Neuron (in vitro differentiated cells): ENCODE measurements around the gene CWC27.
"Not testable (repeated sequence)": the region's sequence is repeated elsewhere in the genome, so short reads cannot be mapped to it uniquely, and the experiment has no call there.

Experiments
- H2AFZ ChIP-seq: one replicate; pipeline ENCODE4 v1.6.1; 2013; ENCODE audit warnings: low read depth, mild to moderate bottlenecking, inconsistent platforms, low read length, moderate library complexity
- H3K27me3 ChIP-seq: one replicate; pipeline ENCODE4 v1.6.1; 2013; ENCODE audit warnings: low read length; ENCODE audit not compliant: insufficient read depth
- H3K36me3 ChIP-seq: one replicate; pipeline ENCODE4 v1.6.1; 2013; ENCODE audit warnings: low read length; ENCODE audit not compliant: insufficient read depth
- H3K4me1 ChIP-seq: one replicate; pipeline ENCODE4 v1.6.1; 2013; ENCODE audit warnings: low read length; ENCODE audit not compliant: insufficient read depth
- H3K4me3 ChIP-seq: 2 replicates; pipeline ENCODE4 v1.5.1; 2013; ENCODE audit warnings: mild to moderate bottlenecking, low read length, moderate library complexity
- H3K9me3 ChIP-seq: one replicate; pipeline ENCODE4 v1.6.1; 2013; ENCODE audit warnings: low read length

The CWC27 gene

DNA sequence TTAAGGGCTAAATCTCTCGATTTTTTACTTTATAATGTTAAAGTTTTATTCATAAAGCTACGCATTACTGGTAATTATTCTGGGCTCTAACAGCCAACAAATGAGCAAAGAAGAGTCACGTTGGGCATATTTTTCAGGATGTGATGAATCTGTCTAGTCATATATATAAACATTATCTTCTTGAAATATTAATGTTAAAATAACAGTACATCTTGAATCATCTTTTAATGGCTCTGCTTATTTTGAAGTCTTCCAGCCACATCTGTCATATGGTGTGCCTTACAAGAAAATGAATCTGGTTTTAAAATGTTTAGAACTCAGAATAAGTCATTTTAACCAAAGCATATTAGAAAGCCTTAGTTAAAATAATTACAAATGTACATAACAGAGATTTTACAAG, 96.9 kb downstream of the CWC27 start:
- no peak overlapping the region for H3K4me3 ChIP-seq
- H3K4me1 ChIP-seq = peaks cover 13% of the 10 kb centered on the region
- no peak overlapping the region for H2AFZ ChIP-seq
- peaks cover 3% of the 10 kb centered on the region for H3K36me3 ChIP-seq
- no peaks in the 10 kb centered on the region for H3K9me3 ChIP-seq
- H3K27me3 ChIP-seq = no peaks in the 10 kb centered on the region

DNA sequence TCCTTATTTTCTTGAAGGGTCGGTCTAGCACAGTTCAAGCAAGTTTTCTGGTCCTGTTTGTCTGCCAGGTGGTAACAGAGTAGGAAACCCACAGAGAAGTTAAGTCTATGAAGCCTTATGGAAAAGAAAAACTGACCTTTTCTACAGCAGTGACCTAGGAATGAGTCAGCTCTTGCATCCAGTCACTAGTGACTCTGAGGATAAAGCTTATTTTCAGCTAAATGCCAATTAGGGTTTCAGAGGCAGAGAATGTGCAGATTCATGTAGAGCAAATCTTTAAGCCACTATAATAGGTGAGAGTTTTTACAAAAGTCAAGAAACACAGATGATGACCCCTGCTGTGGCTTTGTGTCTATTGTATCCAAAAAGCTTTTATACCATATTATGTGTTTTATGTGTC, 100.7 kb downstream of the CWC27 start:
- Histone ChIP-seq H3K9me3 (no peaks in the 10 kb centered on the region), H3K4me1 (peaks cover 13% of the 10 kb centered on the region), H3K4me3 (no peak overlapping the region), H3K27me3 (no peaks in the 10 kb centered on the region), H3K36me3 (no peaks in the 10 kb centered on the region), H2AFZ (no peak overlapping the region)

DNA sequence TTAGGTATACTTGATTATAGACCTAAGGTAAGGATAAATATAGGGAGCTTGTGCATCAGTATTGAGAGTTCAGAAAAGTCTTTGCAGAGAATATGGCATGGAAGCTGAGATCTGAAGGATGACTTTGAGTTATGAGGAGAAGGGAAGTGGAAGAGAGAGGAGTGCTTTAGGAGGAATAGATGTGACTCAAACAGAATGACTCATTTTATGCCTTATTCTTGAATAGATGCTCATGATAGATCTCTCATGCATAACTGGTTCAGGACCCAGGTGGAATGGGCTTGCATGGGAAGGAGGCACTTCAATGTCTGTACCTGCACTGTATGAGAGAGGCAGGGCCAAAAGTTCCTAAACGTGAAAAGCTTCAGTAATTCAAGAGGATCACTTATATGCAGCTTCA, 103.3 kb downstream of the CWC27 start:
- no peaks in the 10 kb centered on the region for H3K27me3 ChIP-seq
- H3K9me3 ChIP-seq = no peaks in the 10 kb centered on the region
- H3K36me3 ChIP-seq = no peaks in the 10 kb centered on the region
- H3K4me1 ChIP-seq = peaks cover 19% of the 10 kb centered on the region
- no peak overlapping the region for H3K4me3 ChIP-seq
- no peak overlapping the region for H2AFZ ChIP-seq

DNA sequence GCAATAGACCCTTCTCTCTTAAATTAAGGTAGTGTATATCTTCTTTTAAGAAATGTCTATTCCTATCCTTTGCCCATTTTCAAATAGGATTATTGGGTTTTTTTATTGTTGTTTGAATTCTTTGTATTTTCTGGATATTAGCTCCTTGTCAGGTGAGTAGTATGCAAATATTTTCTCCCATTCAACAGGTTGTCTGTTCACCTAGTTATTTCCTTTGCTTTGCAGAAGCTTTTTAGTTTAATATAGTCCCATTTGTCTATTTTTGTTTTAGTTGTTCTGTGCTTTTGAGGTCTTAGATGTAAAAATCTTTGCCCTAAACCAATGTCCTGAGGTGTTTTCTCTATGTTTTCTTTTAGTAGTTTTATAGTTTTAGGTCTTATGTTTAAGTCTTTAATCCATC, 104.7 kb downstream of the CWC27 start:
- Histone ChIP-seq H3K4me1 (peaks cover 19% of the 10 kb centered on the region), H3K9me3 (no peaks in the 10 kb centered on the region), H3K36me3 (no peaks in the 10 kb centered on the region), H2AFZ (no peak overlapping the region), H3K4me3 (no peak overlapping the region), H3K27me3 (no peaks in the 10 kb centered on the region)

DNA sequence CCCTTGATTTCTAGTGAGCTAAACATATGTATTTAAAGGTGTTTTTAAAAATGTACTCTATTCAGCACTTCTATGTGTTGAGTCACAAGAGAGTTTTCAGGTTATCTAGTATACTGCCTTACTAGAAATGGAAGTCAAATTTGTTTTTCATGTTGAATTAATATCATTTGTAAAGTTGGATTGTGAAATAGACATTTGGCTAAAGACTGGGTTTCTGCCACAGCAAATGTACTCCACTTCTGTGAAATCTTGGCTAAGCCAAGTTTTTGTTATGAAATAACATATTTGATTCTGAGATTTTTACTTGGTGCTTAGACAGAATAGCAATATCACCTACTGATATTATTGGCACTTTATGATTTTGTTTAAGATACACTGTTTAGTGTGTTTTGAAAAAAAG, 106.0 kb downstream of the CWC27 start:
- H3K27me3 ChIP-seq = no peaks in the 10 kb centered on the region
- H3K4me1 ChIP-seq = peaks cover 8% of the 10 kb centered on the region
- H3K36me3 ChIP-seq = no peaks in the 10 kb centered on the region
- H3K9me3 ChIP-seq = no peaks in the 10 kb centered on the region
- H2AFZ ChIP-seq = no peak overlapping the region
- H3K4me3 ChIP-seq = no peak overlapping the region

DNA sequence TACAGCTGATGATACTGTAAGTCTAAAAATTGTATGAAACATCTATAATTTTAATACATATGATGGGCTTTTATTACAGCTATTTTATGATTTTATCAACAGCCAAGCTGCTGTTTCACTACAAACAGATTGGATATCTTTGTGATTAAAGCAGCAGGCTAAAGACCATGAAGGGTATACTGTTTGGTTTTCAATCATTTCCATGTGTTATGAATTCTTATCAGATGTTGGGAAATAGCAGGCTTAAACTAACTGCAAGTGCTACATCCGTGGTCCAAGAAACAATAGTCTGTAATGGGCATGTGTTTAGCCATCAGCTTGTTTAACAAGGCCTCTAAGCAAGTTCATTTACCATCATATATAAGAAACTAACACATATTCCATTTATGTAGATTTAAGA, 107.5 kb downstream of the CWC27 start:
- Histone ChIP-seq H3K4me3 (no peak overlapping the region), H3K4me1 (peaks cover 6% of the 10 kb centered on the region), H3K27me3 (no peaks in the 10 kb centered on the region), H3K36me3 (no peaks in the 10 kb centered on the region), H3K9me3 (no peaks in the 10 kb centered on the region), H2AFZ (no peak overlapping the region)

DNA sequence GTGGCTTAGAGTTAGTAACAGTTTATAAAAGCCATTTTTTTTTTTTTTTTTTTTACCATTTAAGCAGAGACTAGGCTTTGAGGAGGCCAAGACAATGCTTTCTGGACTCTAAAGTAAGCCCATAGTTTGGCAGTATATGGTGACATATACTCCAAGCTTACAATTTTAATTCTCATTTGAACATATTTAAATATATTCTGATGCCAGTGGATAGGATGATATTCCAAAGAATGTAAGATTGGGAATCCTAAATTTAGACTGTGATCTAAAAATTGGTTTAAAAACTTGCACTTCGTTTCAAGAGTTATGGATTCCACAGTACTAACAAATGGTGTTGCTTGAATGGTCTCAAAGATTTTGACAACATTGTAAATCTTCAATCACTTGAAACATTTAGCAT, 112.1 kb downstream of the CWC27 start:
- H3K27me3 ChIP-seq = no peaks in the 10 kb centered on the region

DNA sequence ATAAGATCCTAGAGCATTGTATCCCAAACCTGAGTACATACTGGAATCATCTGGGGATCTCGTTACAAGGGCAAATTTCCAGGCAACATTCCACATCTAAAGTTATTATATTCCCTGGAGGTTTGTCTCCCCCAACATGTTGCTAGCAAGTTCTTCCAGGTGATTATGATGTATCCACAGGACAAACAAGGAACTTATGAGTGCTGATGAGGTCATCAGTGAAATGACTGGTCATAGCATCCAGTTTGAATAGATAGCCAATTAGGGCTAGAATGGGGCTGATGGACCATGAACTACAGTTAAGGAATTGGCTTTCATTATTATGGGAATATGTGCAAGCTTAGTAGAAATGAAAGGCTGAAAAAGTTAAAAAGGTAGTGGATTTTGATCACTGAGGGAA, 115.2 kb downstream of the CWC27 start:
- Histone ChIP-seq H3K4me3 (no peak overlapping the region), H3K9me3 (no peaks in the 10 kb centered on the region), H3K36me3 (no peaks in the 10 kb centered on the region), H2AFZ (no peak overlapping the region), H3K4me1 (no peaks in the 10 kb centered on the region), H3K27me3 (no peaks in the 10 kb centered on the region)

More for the DNA sequence above, 112.1 kb downstream of the CWC27 start:
- Histone ChIP-seq H3K4me3 (no peak overlapping the region), H3K9me3 (no peaks in the 10 kb centered on the region), H3K36me3 (no peaks in the 10 kb centered on the region), H3K4me1 (no peaks in the 10 kb centered on the region), H2AFZ (no peak overlapping the region)

DNA sequence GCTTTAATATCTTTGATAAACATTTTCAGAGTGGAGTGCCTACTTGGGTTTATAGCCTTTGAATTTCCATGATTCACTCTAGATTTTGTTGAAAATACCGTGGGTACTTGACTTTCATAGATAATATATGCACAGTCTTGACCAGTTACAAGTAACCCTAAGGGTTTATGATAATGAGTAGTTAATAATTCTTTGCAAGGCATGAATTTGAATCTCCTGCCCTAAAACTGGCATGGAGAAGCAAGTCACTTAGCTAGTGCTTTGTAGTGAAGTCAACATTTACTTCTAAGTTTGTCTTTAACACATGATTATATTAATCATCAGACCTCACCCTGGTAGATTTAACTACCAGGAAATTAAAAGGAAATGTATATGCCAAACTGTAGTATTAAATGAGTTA, 115.8 kb downstream of the CWC27 start:
- no peak overlapping the region for H3K4me3 ChIP-seq
- no peaks in the 10 kb centered on the region for H3K9me3 ChIP-seq
- no peaks in the 10 kb centered on the region for H3K4me1 ChIP-seq
- H3K36me3 ChIP-seq = no peaks in the 10 kb centered on the region
- H3K27me3 ChIP-seq = no peaks in the 10 kb centered on the region
- no peak overlapping the region for H2AFZ ChIP-seq

DNA sequence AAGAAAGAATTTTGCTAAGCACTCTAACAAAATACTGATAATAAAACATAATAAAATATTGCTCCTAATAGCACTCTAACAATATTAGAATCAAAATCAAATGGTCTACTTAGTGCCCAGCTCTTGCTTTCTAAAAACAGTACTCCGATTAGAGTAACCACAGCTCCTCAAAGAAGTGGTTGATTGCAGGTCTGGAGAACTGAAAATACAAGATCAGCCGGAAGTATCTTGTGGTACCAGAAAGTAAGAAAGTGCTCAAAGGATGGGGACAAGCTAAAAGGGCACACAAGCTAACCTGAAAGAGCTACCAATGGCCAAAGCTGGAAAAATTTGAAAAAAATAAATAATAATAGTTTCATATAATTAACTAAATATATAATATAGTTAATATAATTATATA, 119.2 kb downstream of the CWC27 start:
- H3K27me3 ChIP-seq = no peaks in the 10 kb centered on the region
- H3K36me3 ChIP-seq = no peaks in the 10 kb centered on the region
- no peaks in the 10 kb centered on the region for H3K9me3 ChIP-seq
- no peak overlapping the region for H2AFZ ChIP-seq
- no peak overlapping the region for H3K4me3 ChIP-seq
- H3K4me1 ChIP-seq = no peaks in the 10 kb centered on the region

DNA sequence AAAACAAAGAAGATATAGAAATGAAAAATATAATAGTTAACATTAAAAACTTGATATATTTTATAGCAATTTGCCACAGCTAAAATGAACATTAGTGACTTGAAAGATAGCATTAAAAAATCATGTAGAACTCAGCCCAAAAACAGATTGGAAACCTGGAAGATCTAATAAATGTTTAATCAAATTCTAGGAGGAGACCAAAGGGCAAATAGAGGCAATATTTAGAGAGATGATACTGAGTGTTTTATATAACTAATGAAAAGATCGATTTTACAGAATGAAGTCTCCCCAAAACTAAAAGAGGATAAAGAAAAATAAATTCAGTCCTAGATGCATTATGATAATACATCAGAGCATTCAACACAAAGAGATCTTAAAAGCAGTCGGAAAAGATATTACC, 127.0 kb downstream of the CWC27 start:
- H2AFZ ChIP-seq = no peak overlapping the region
- H3K4me1 ChIP-seq = no peaks in the 10 kb centered on the region
- H3K27me3 ChIP-seq = no peaks in the 10 kb centered on the region
- no peak overlapping the region for H3K4me3 ChIP-seq
- H3K9me3 ChIP-seq = peaks cover 6% of the 10 kb centered on the region
- H3K36me3 ChIP-seq = peaks cover 3% of the 10 kb centered on the region

DNA sequence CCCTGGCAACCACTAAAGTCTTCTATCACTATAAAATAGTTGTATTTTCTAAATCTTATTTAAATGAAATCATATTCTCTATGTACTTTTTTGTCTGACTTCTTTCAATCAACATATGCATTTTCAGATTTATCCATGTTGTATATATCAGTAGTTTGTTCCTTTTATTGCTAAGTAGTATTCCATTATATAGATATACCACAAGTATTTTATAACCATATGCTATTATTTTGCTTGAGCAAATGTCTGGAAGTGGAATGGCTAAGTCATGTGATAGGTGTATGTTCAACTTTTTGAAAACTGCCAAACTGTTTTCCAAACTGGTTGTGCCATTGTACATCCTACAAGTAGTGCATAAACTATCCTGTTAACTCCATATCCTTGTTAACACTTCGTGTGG, 131.1 kb downstream of the CWC27 start:
- Histone ChIP-seq H3K9me3 (peaks cover 9% of the 10 kb centered on the region), H3K27me3 (no peaks in the 10 kb centered on the region), H2AFZ (no peak overlapping the region), H3K4me3 (no peak overlapping the region), H3K4me1 (no peaks in the 10 kb centered on the region), H3K36me3 (peaks cover 3% of the 10 kb centered on the region)

DNA sequence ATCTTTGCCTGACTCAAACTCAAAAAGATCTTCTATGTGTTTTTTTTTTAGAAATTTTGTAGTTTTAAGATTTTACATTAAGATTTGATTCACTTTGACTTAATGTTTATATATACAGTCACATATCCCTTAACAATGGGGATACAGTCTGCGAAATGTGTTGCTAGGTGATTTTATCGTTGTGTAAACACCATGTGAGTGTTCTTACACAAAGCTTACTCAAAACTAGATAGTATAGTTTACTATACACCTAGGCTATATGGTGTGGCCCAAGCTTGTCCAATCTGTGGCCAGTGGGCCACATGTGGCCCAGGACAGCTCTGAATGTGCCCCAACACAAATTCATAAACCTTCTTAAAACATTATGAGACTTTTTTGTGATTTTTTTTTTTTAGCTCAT, 131.9 kb downstream of the CWC27 start:
- no peaks in the 10 kb centered on the region for H3K4me1 ChIP-seq
- H3K27me3 ChIP-seq = no peaks in the 10 kb centered on the region
- no peak overlapping the region for H3K4me3 ChIP-seq
- H3K9me3 ChIP-seq = peaks cover 9% of the 10 kb centered on the region
- no peak overlapping the region for H2AFZ ChIP-seq
- peaks cover 3% of the 10 kb centered on the region for H3K36me3 ChIP-seq

DNA sequence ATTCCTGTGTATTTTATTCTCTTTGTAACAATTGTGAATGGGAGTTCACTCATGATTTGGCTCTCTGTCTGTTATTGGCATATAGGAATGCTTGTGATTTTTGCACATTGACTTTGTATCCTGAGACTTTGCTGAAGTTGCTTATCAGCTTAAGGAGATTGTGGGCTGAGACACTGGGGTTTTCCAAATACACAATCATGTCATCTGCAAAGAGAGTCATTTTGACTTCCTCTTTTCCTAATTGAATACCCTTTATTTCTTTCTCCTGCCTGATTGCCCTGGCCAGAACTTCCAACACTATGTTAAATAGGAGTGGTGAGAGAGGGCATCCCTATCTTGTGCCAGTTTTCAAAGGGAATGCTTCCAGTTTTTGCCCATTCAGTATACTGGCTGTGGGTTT, 138.7 kb downstream of the CWC27 start:
- not testable (repeated sequence) for H3K36me3 ChIP-seq, H2AFZ ChIP-seq, H3K27me3 ChIP-seq, H3K4me3 ChIP-seq, H3K4me1 ChIP-seq, H3K9me3 ChIP-seq
